ENCODE results near the gene KCNQ5. TPM values are rescaled to one million over a fixed set of nuclear protein-coding genes. Genes with fewer than 3 reads are reported as not detected.
"Not testable (repeated sequence)": the region's sequence is repeated elsewhere in the genome, so short reads cannot be mapped to it uniquely, and the experiment has no call there.

KCNQ5 gene
- total RNA-seq: 0.44 TPM
- polyA plus RNA-seq (ENCODE audit: insufficient read depth in 1 of 8, insufficient read length in 8 of 8, low replicate concordance in 1 of 8): under 1 TPM; 0.28 to 0.86 (median 0.59) TPM
- long read RNA-seq, donor 1: 0 reads
- long read RNA-seq, donor 2: 0 reads
- long read RNA-seq, donor 3: 0 reads
- long read RNA-seq, donor 4: 0 reads
- long read RNA-seq, donor 5: 0 reads
- long read RNA-seq, donor 6: 0 reads
- long read RNA-seq, donor 7: 0 reads
- long read RNA-seq, donor 8: 0 reads
- long read RNA-seq, donor 9: 0 reads
- long read RNA-seq, donor 10: 0 reads
- long read RNA-seq, donor 11: 0 reads

DNA sequence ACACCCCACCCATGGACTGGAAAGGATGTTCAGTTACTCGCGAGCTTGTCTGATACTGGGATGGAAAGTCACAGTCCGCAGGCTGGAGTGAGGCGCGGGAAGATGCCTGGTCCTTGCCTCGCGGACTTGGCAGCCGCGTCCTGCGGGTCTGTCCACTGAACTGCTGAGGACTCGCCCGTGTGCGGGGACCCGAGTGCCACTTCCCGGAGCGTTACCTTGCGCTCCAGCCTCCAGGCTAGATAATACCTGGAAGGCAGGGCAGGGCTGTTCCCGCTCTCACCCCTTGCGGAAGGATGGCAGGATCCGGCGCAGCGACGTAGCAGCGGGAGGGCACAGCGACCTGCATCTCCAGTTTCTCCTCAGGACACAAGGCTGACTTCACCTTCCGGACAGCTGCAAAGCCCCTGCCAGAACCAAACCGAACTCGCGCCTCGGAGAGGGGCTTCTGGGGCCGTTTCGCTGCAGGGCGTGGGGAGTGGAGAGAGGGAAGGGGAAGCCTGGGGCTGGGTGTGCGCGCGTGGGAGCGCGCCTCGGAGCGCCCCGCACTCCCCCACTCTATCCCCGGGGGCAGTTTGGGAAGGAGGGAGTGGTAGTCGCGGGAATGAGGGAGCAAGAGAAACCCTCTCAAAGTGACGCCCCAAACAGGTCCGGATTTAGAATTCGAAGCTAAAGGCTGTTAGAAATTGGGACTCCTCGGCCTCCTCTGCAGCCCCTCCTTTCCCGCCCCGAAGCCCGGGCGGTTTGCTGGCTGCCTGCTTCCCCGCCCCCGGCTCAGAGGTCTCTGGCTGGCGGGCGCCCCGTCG is at the start of gene KCNQ5:
Gene KCNQ5, plus strand, starts transcription at position 774 of the 803 bp plus-strand sequence.
- Histone ChIP-seq H3K4me1 (ENCODE audit: control insufficient read depth, insufficient read depth, low read length) (peaks cover 33% of the 10 kb centered on the region), H3K4me3 (ENCODE audit: low read length) (peak within 1 kb of the TSS; percentile 39), H3K36me3 (ENCODE audit: control insufficient read depth, insufficient read depth, low read length) (no peaks in the 10 kb centered on the region), H3K27me3 (ENCODE audit: control insufficient read depth, insufficient read depth, low read length) (peaks cover 34% of the 10 kb centered on the region), H3K9me3 (replicated peaks; ENCODE audit: control insufficient read depth, low read depth, low read length) (no peaks in the 10 kb centered on the region), H3K27ac (ENCODE audit: low read length) (no peak within 1 kb of the TSS)
- DNase-seq: peak; percentile 17
- WGBS (ENCODE audit: insufficient coverage): under 1% methylated on average over 40 of the region's 58 CpGs

DNA sequence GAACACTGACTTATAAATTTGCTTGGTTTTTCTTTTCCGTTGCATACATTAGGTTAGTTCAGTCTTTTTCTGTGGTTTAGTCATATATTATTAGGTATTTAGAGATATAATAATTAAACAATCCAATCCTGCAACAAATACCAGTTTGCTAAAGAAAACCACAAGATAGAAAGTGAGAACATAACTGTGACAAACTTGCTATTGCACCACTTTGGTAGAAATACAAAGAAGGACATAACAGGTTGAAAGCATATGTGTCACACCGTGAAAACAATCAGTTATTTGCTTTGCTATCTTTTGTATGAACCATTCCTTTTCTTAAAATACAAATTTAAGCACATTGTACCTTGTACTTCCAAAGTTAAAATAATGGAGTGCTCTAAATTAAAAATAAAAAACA is 42.0 kb upstream of the KCNQ5 start:
- H3K36me3 ChIP-seq (ENCODE audit: control insufficient read depth, insufficient read depth, low read length): no peaks in the 10 kb centered on the region
- DNase-seq: no peak
- H3K9me3 ChIP-seq (replicated peaks; ENCODE audit: control insufficient read depth, low read depth, low read length): no peaks in the 10 kb centered on the region
- no peaks in the 10 kb centered on the region for H3K27me3 ChIP-seq (ENCODE audit: control insufficient read depth, insufficient read depth, low read length)
- no peak overlapping the region for H3K4me3 ChIP-seq (ENCODE audit: low read length)
- no peak overlapping the region for H3K27ac ChIP-seq (ENCODE audit: low read length)
- WGBS (ENCODE audit: insufficient coverage): no CpG with 5 or more reads among the region's 2 CpGs
- H3K4me1 ChIP-seq (ENCODE audit: control insufficient read depth, insufficient read depth, low read length): no peaks in the 10 kb centered on the region

DNA sequence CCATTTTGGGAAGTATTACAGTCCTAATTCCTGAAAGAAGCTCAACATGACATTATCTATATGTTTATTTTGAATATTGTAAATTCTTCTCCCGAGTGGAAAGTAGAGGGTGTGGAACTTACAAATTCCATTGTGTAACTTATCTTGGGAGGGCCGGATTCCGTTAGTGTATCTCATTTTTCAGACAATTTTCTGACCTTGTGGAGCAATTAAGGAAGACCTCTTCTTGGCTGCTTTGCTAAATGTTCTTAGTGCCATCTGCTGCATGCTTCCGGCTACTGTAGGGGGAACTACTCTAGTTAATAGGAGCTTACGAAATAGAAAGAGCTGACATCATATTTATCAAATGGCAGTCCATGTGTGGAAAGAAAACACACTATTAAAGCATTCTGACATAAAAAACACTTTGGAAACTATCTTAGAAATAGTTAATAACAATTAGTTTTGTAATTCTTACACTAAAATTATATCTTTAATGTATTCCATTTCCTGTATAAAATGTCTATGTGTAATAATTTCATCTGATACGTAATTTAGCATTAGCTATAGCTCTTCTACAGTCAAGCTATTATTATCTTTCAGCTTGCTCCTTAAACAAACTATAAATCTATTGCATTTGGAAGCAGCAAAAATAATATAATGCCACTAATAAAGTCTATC is 41.5 kb upstream of the KCNQ5 start:
- no peak overlapping the region for H3K4me3 ChIP-seq (ENCODE audit: low read length)
- H3K9me3 ChIP-seq (replicated peaks; ENCODE audit: control insufficient read depth, low read depth, low read length): no peaks in the 10 kb centered on the region
- no peaks in the 10 kb centered on the region for H3K36me3 ChIP-seq (ENCODE audit: control insufficient read depth, insufficient read depth, low read length)
- WGBS (ENCODE audit: insufficient coverage): 30% methylated on average over 2 of the region's 6 CpGs
- no peaks in the 10 kb centered on the region for H3K27me3 ChIP-seq (ENCODE audit: control insufficient read depth, insufficient read depth, low read length)
- no peak overlapping the region for H3K27ac ChIP-seq (ENCODE audit: low read length)
- DNase-seq: peak; percentile 57
- H3K4me1 ChIP-seq (ENCODE audit: control insufficient read depth, insufficient read depth, low read length): no peaks in the 10 kb centered on the region

DNA sequence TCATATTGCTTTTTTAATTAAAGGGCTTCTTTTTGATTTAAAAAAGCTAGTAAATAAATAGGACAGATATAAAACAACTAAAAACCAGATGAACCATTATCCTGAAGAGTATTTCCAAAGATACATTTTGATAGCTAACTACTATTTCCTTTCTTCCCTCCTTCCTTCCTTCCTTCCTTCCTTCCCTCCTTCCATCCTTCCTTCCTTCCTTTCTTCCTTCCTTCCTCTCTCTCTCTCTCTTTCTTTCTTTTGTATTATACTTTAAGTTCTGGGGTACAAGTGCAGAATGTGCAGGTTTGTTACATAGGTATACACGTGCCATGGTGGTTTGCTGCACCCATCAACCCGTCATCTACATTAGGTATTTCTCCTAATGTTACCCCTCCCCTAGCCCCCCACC is 40.9 kb upstream of the KCNQ5 start:
- H3K4me1 ChIP-seq (ENCODE audit: control insufficient read depth, insufficient read depth, low read length); DNase-seq; H3K9me3 ChIP-seq (replicated peaks; ENCODE audit: control insufficient read depth, low read depth, low read length); H3K36me3 ChIP-seq (ENCODE audit: control insufficient read depth, insufficient read depth, low read length); H3K27ac ChIP-seq (ENCODE audit: low read length); H3K27me3 ChIP-seq (ENCODE audit: control insufficient read depth, insufficient read depth, low read length); H3K4me3 ChIP-seq (ENCODE audit: low read length): not testable (repeated sequence)
- no CpG with 5 or more reads among the region's 2 CpGs for WGBS (ENCODE audit: insufficient coverage)

DNA sequence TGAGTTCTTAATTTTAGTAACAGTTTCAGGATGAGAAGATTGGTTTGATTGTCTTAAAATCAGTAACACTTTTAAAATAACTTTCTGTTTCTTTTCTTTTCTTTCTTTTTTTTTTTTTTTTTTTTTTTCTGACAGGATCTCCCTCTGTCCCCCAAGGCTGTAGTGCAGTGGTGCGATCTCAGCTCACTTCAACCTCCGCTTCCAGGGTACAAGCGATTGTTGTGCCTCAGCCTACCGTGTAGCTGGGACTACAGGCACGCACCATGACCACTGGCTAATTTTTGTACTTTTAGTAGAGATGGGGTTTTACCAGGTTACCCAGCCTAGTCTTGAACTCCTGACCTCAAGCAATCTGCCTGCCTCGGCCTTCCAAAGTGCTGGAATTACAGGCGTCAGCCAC is 33.7 kb upstream of the KCNQ5 start:
- H3K9me3 ChIP-seq (replicated peaks; ENCODE audit: control insufficient read depth, low read depth, low read length): no peaks in the 10 kb centered on the region
- no peaks in the 10 kb centered on the region for H3K4me1 ChIP-seq (ENCODE audit: control insufficient read depth, insufficient read depth, low read length)
- no peak overlapping the region for H3K4me3 ChIP-seq (ENCODE audit: low read length)
- H3K27me3 ChIP-seq (ENCODE audit: control insufficient read depth, insufficient read depth, low read length): no peaks in the 10 kb centered on the region
- no peak for DNase-seq
- H3K36me3 ChIP-seq (ENCODE audit: control insufficient read depth, insufficient read depth, low read length): no peaks in the 10 kb centered on the region
- no peak overlapping the region for H3K27ac ChIP-seq (ENCODE audit: low read length)
- WGBS (ENCODE audit: insufficient coverage): no CpG with 5 or more reads among the region's 7 CpGs

DNA sequence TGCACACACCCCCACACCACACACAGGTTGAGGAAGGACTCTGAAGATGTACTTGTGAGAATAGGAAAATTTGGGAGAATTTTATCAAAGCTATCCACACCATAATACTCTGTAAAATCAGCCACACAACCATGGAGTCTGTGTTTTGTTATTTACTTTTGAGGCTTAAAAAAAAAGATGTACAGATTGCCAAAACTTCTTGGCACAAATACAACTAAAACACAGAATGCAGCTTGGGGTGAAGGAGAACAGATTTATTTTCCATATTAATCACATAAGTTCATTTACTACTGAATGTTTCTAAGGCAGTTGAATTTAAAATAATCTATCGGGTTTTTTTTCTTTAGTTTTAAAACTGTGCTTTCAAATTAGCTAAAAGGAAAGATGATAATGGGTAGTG is 32.8 kb upstream of the KCNQ5 start:
- H3K27ac ChIP-seq (ENCODE audit: low read length): no peak overlapping the region
- no peaks in the 10 kb centered on the region for H3K9me3 ChIP-seq (replicated peaks; ENCODE audit: control insufficient read depth, low read depth, low read length)
- DNase-seq: peak; percentile 38
- H3K27me3 ChIP-seq (ENCODE audit: control insufficient read depth, insufficient read depth, low read length): no peaks in the 10 kb centered on the region
- H3K36me3 ChIP-seq (ENCODE audit: control insufficient read depth, insufficient read depth, low read length): no peaks in the 10 kb centered on the region
- no peak overlapping the region for H3K4me3 ChIP-seq (ENCODE audit: low read length)
- WGBS (ENCODE audit: insufficient coverage): no CpG with 5 or more reads among the region's 1 CpG
- H3K4me1 ChIP-seq (ENCODE audit: control insufficient read depth, insufficient read depth, low read length): no peaks in the 10 kb centered on the region

DNA sequence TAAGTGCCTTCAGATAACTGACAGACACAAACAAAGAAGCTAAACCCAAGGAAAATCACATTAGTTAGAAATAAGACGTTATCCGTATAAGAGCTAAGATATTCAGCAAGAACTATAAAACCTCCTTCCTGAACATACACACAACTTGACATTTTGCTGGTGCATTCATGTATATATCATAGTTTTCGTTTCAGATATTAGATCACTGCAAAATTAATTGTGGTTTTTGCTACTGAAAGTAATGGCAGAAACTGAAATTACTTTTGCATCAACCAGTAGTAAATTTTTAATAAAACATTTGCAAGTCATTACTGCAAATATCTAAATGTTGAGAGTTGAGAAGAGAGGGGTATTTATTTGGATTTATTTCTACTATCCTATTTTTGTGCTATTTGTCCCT is 26.1 kb upstream of the KCNQ5 start:
- H3K27ac ChIP-seq (ENCODE audit: low read length): no peak overlapping the region
- no peak overlapping the region for H3K4me3 ChIP-seq (ENCODE audit: low read length)
- no peaks in the 10 kb centered on the region for H3K4me1 ChIP-seq (ENCODE audit: control insufficient read depth, insufficient read depth, low read length)
- no peaks in the 10 kb centered on the region for H3K27me3 ChIP-seq (ENCODE audit: control insufficient read depth, insufficient read depth, low read length)
- WGBS (ENCODE audit: insufficient coverage): no CpG with 5 or more reads among the region's 3 CpGs
- DNase-seq: no peak
- no peaks in the 10 kb centered on the region for H3K36me3 ChIP-seq (ENCODE audit: control insufficient read depth, insufficient read depth, low read length)
- no peaks in the 10 kb centered on the region for H3K9me3 ChIP-seq (replicated peaks; ENCODE audit: control insufficient read depth, low read depth, low read length)

DNA sequence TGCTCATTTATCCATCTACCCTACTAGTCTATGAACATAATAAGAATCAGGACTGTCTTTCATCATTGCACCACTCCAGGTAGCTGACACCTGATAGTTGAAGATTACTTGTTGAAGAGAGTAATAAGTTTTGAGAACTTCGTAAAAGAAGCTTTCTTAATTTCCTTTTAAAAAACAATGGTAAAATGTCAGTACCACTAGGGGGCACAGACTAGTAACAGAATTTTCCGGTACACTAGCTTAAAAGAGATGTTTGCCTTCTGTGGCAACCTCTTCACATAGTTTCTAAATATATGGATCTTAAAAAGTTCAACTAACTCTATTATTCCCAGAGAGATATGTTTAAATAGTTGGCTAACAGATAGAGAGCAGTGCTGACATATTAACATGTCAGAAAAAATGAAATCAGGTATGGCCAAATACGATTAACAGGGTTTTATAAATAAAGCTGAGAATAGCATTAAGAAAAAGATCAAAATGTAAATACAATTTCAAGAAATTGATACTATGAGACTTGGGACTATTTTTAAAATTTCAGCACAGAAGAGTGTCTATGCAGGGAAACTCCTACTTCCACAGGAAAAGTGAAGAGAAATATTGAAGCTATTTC is 5.4 kb upstream of the KCNQ5 start:
- Histone ChIP-seq H3K36me3 (ENCODE audit: control insufficient read depth, insufficient read depth, low read length) (no peaks in the 10 kb centered on the region), H3K27me3 (ENCODE audit: control insufficient read depth, insufficient read depth, low read length) (peaks cover 19% of the 10 kb centered on the region), H3K4me1 (ENCODE audit: control insufficient read depth, insufficient read depth, low read length) (peaks cover 19% of the 10 kb centered on the region), H3K27ac (ENCODE audit: low read length) (no peak overlapping the region), H3K9me3 (replicated peaks; ENCODE audit: control insufficient read depth, low read depth, low read length) (no peaks in the 10 kb centered on the region), H3K4me3 (ENCODE audit: low read length) (no peak overlapping the region)
- no CpG with 5 or more reads among the region's 3 CpGs for WGBS (ENCODE audit: insufficient coverage)
- DNase-seq: peak; percentile 32

DNA sequence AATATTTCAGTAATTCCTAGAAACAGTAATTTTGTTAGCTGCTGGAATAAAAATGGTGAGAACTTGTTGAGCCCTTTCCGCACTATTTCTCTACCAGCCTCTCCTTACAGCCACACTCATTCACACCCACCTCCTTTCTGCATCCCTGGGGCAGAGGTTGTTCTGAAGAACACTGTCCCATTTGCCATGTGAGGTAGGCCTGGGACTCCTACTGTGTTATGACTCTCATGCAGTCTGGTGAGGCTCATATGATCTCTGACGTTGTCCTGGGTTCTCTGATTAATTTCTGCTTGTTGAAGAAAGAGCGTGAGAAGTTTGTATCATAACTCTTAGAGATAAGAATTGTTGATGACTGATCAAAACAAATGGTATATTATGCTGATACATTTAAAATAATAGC is 4.1 kb upstream of the KCNQ5 start:
- H3K27ac ChIP-seq (ENCODE audit: low read length): no peak overlapping the region
- no peak overlapping the region for H3K4me3 ChIP-seq (ENCODE audit: low read length)
- WGBS (ENCODE audit: insufficient coverage): 50% methylated on average over 1 of the region's 3 CpGs
- no peaks in the 10 kb centered on the region for H3K9me3 ChIP-seq (replicated peaks; ENCODE audit: control insufficient read depth, low read depth, low read length)
- H3K4me1 ChIP-seq (ENCODE audit: control insufficient read depth, insufficient read depth, low read length): peaks cover 27% of the 10 kb centered on the region
- H3K36me3 ChIP-seq (ENCODE audit: control insufficient read depth, insufficient read depth, low read length): no peaks in the 10 kb centered on the region
- DNase-seq: no peak
- peaks cover 28% of the 10 kb centered on the region for H3K27me3 ChIP-seq (ENCODE audit: control insufficient read depth, insufficient read depth, low read length)
